GM19395 (cell line): ENCODE data around the gene ZNF438.
"Not testable (repeated sequence)": the region's sequence is repeated elsewhere in the genome, so short reads cannot be mapped to it uniquely, and the experiment has no call there.

ENCODE experiments used
- ATAC-seq: cut with Tn5 transposase; IDR thresholded peaks from one replicate; pipeline ENCODE4 v1.9.1; 2021; ENCODE audit warnings: mild to moderate bottlenecking, moderate library complexity; ENCODE audit not compliant: unreplicated experiment

ZNF438 gene

GRCh38 chr10:30959836-30960210 is 71.8 kb downstream of the ZNF438 start:
- no peak for ATAC-seq

GRCh38 chr10:30949218-30949617 is 82.4 kb downstream of the ZNF438 start:
- not testable (repeated sequence) for ATAC-seq

GRCh38 chr10:30944005-30944404 is 87.7 kb downstream of the ZNF438 start:
- ATAC-seq = no peak

- ATAC-seq = no peak
Measured at GRCh38 chr10:30943451-30943850, 88.2 kb downstream of the ZNF438 start.

GRCh38 chr10:30940256-30940655 is 91.4 kb downstream of the ZNF438 start:
- no peak for ATAC-seq

- no peak for ATAC-seq
Measured at GRCh38 chr10:30939643-30940251, 91.9 kb downstream of the ZNF438 start.

- no peak for ATAC-seq
Measured at GRCh38 chr10:30935078-30935477, 96.6 kb downstream of the ZNF438 start.

- no peak for ATAC-seq
Measured at GRCh38 chr10:30931094-30931493, 100.6 kb downstream of the ZNF438 start.

- no peak for ATAC-seq
Measured at GRCh38 chr10:30929901-30930520, 101.7 kb downstream of the ZNF438 start.

- not testable (repeated sequence) for ATAC-seq
Measured at GRCh38 chr10:30929311-30929729, 102.3 kb downstream of the ZNF438 start.

- ATAC-seq = no peak
Measured at GRCh38 chr10:30928742-30929141, 102.9 kb downstream of the ZNF438 start.

- no peak for ATAC-seq
Measured at GRCh38 chr10:30918651-30919050, 113.0 kb downstream of the ZNF438 start.

GRCh38 chr10:30917789-30918188 is 113.9 kb downstream of the ZNF438 start:
- ATAC-seq = no peak

GRCh38 chr10:30917067-30917466 is 114.6 kb downstream of the ZNF438 start:
- no peak for ATAC-seq

GRCh38 chr10:30915146-30915545 is 116.5 kb downstream of the ZNF438 start:
- no peak for ATAC-seq

- ATAC-seq = no peak
Measured at GRCh38 chr10:30911303-30911863, 120.3 kb downstream of the ZNF438 start.

GRCh38 chr10:30903397-30904138 is 128.1 kb downstream of the ZNF438 start:
- no peak for ATAC-seq

- no peak for ATAC-seq
Measured at GRCh38 chr10:30902621-30903396, 128.9 kb downstream of the ZNF438 start.

- ATAC-seq = not testable (repeated sequence)
Measured at GRCh38 chr10:30901487-30901886, 130.2 kb downstream of the ZNF438 start.

GRCh38 chr10:30898964-30899363 is 132.7 kb downstream of the ZNF438 start:
- no peak for ATAC-seq

- no peak for ATAC-seq
Measured at GRCh38 chr10:30897547-30897946, 134.1 kb downstream of the ZNF438 start.
